Body of pancreas (tissue), 4 donors: Measurements from ENCODE around the gene DOCK9.

ENCODE experiments used
- POLR2A ChIP-seq, 3 donors: fragments of 450-650 bp; IDR thresholded peaks; one replicate each; pipeline ENCODE4 v1.6.1; 2016; ENCODE audit warnings: antibody characterized with exemption in 3 of 3, mild to moderate bottlenecking in 2 of 3
- TF ChIP-seq, protein P1 (sequence below), 7 experiments: fragments of 450-650 bp in 4 of 7; fragments of 200-600 bp in 3 of 7; sonication (generic) in 3 of 7; IDR thresholded peaks; one replicate each; pipeline ENCODE4 v1.5.1; 2016 to 2019; ENCODE audit warnings: antibody characterized with exemption in 7 of 7

DNA sequence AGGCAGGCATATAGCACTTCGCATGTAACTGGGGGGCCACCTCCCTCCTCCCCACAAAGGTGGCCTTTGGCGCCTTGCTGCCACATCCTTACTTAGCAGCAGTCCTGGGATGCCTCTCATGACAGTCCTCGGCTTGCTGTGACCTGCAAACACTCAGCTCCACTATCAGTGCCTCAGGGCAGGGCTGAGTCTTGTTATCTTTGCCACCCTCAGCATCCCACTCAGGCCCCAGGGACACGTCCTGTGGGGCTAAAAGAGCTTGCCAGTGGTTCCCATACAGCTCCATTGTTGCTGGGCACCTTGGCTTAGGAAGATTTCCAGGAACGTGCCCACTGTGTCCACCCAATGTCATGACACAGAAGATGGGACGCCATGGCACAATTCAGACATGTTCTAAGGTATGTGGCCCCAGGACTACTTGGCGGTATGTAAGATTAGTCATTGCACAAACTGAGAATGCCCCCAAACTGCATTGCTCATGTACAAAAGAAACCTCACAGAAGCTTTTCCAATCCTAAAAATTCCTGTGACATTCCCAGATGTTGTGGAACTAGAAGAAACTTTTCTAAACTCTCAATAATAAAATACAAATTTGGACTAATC is 16.3 kb downstream of the DOCK9 start:
- TF ChIP-seq, protein P1, sequence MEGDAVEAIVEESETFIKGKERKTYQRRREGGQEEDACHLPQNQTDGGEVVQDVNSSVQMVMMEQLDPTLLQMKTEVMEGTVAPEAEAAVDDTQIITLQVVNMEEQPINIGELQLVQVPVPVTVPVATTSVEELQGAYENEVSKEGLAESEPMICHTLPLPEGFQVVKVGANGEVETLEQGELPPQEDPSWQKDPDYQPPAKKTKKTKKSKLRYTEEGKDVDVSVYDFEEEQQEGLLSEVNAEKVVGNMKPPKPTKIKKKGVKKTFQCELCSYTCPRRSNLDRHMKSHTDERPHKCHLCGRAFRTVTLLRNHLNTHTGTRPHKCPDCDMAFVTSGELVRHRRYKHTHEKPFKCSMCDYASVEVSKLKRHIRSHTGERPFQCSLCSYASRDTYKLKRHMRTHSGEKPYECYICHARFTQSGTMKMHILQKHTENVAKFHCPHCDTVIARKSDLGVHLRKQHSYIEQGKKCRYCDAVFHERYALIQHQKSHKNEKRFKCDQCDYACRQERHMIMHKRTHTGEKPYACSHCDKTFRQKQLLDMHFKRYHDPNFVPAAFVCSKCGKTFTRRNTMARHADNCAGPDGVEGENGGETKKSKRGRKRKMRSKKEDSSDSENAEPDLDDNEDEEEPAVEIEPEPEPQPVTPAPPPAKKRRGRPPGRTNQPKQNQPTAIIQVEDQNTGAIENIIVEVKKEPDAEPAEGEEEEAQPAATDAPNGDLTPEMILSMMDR (IDR thresholded peaks at IDR 0.05) = no peak
- no peak for TF ChIP-seq POLR2A (IDR thresholded peaks at IDR 0.05)
